Measurements from ENCODE around the gene CNTNAP5. TPM values are rescaled to one million over a fixed set of nuclear protein-coding genes. Genes with fewer than 3 reads are reported as not detected.

Gene CNTNAP5
- total and polyA plus RNA-seq, 2 donors (not counting 3 experiments of a cell fraction or from before 2014, with no cell fraction given): not detected

DNA sequence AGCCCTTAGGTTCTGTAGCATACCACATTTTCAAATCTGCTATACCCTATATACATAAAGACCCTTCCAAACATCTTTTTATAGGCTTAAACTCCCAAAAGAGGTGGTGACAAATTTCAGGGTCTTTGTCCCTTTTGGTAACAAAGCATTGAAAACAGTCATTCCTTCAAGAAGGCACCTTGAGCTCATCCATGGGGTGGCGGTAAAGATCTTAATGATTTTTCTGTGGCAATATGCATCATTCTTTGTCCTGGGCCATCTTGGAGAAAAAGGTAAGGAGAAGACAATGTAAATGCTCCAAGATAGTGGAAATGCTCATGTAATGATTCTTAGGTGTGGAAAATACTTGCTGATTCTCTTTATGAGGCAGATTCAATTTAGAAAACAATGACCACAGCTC lies 890.5 kb downstream of the CNTNAP5 start:
- CTCF ChIA-PET: no interaction called here

GRCh38 chr2:124919296-124919695 lies 894.2 kb downstream of the CNTNAP5 start:
- H3K4me3 ChIP-seq (replicated peaks in 1 of 3; ENCODE audit: insufficient read depth in 1 of 3, low read depth in 1 of 3, low read length in 3 of 3): no peak overlapping the region
- CTCF ChIA-PET: no interaction called here
- DNase-seq (ENCODE audit: low read depth, low spot score) (no peak), FAIRE-seq (no peak)
- no peak overlapping the region for H3K4me2 ChIP-seq (ENCODE audit: insufficient read depth, low read length)
- dilution Hi-C loops (cut with MboI; ENCODE audit: extremely low pct_ligation_motif_present, low sequenced_read_pairs): no loop called here
- H3K27ac ChIP-seq (ENCODE audit: insufficient read depth, low read depth, low read length): no peak overlapping the region
- H3K4me1 ChIP-seq (ENCODE audit: control insufficient read depth, extremely low read depth, insufficient read depth, low read length): no peaks in the 10 kb centered on the region
- POLR2A ChIA-PET: no interaction called here
- H2AFZ ChIP-seq (ENCODE audit: low read depth, low read length): no peak overlapping the region
- TF ChIP-seq EZH2 (IDR thresholded peaks at IDR 0.05; ENCODE audit: borderline replicate concordance, low read depth, low read length, severe bottlenecking): no peak
- TF ChIP-seq, protein P1, sequence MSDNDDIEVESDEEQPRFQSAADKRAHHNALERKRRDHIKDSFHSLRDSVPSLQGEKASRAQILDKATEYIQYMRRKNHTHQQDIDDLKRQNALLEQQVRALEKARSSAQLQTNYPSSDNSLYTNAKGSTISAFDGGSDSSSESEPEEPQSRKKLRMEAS (IDR thresholded peaks at IDR 0.05; ENCODE audit: insufficient read depth, insufficient read length): no peak
- TF ChIP-seq CTCF (IDR thresholded peaks at IDR 0.05; ENCODE audit: extremely low read depth in 1 of 2, insufficient read depth in 1 of 2, low read depth in 1 of 2, low read length in 2 of 2): no peak
- TF ChIP-seq GATA2 (IDR thresholded peaks at IDR 0.05; ENCODE audit: insufficient read depth, insufficient read length, low read depth, low read length): no peak
- no peak for TF ChIP-seq POLR2AphosphoS5 (IDR thresholded peaks at IDR 0.05; ENCODE audit: insufficient read depth, low read depth, low read length)
- no peak for TF ChIP-seq FOS (IDR thresholded peaks at IDR 0.05; ENCODE audit: borderline replicate concordance, insufficient read depth, low read length)
- TF ChIP-seq MYC (IDR thresholded peaks at IDR 0.05; ENCODE audit: low read depth, low read length): no peak
- TF ChIP-seq JUN (IDR thresholded peaks at IDR 0.05; ENCODE audit: borderline replicate concordance, insufficient read depth, insufficient read length, low read depth): no peak
- TF ChIP-seq POLR2A (IDR thresholded peaks at IDR 0.05; ENCODE audit: low read depth, low read length): no peak
- no peaks in the 10 kb centered on the region for H3K79me2 ChIP-seq (ENCODE audit: control insufficient read depth, insufficient read depth, low read length)
- H3K27me3 ChIP-seq (ENCODE audit: control insufficient read depth in 2 of 2, insufficient read depth in 2 of 2, low read length in 2 of 2): no peaks in the 10 kb centered on the region
- no peaks in the 10 kb centered on the region for H3K36me3 ChIP-seq (ENCODE audit: control insufficient read depth in 2 of 2, extremely low read depth in 1 of 2, insufficient read depth in 2 of 2, low read length in 2 of 2)
- intact Hi-C loops (cut with micrococcal nuclease): no loop called here
- no TSS peak for BruUV-seq (replicated peaks)
- peaks cover 6% of the 10 kb centered on the region for H3K9me3 ChIP-seq (replicated peaks; ENCODE audit: control insufficient read depth, insufficient read depth, low read length)
- H3K9me1 ChIP-seq (replicated peaks; ENCODE audit: control insufficient read depth, extremely low read depth, insufficient read depth, low read length): no peaks in the 10 kb centered on the region
- no peaks in the 10 kb centered on the region for H4K20me1 ChIP-seq (replicated peaks; ENCODE audit: control insufficient read depth, extremely low read depth, insufficient read depth, low read length)
- no peak overlapping the region for H3K9ac ChIP-seq (replicated peaks; ENCODE audit: extremely low read depth, insufficient read depth, low read length)

More for the DNA sequence above, 890.5 kb downstream of the CNTNAP5 start:
- peaks cover 4% of the 10 kb centered on the region for H3K9me3 ChIP-seq (replicated peaks; ENCODE audit: control insufficient read depth, insufficient read depth, low read length)
- H3K4me3 ChIP-seq (replicated peaks in 1 of 3; ENCODE audit: insufficient read depth in 1 of 3, low read depth in 1 of 3, low read length in 3 of 3): no peak overlapping the region
- no peaks in the 10 kb centered on the region for H4K20me1 ChIP-seq (replicated peaks; ENCODE audit: control insufficient read depth, extremely low read depth, insufficient read depth, low read length)
- H3K79me2 ChIP-seq (ENCODE audit: control insufficient read depth, insufficient read depth, low read length): no peaks in the 10 kb centered on the region
- H3K9me1 ChIP-seq (replicated peaks; ENCODE audit: control insufficient read depth, extremely low read depth, insufficient read depth, low read length): no peaks in the 10 kb centered on the region
- FAIRE-seq (no peak), DNase-seq (ENCODE audit: low read depth, low spot score) (no peak)
- no peak overlapping the region for H3K4me2 ChIP-seq (ENCODE audit: insufficient read depth, low read length)
- no peak overlapping the region for H3K9ac ChIP-seq (replicated peaks; ENCODE audit: extremely low read depth, insufficient read depth, low read length)
- BruUV-seq (replicated peaks): no TSS peak
- no peaks in the 10 kb centered on the region for H3K36me3 ChIP-seq (ENCODE audit: control insufficient read depth in 2 of 2, extremely low read depth in 1 of 2, insufficient read depth in 2 of 2, low read length in 2 of 2)
- dilution Hi-C loops (cut with MboI; ENCODE audit: extremely low pct_ligation_motif_present, low sequenced_read_pairs): no loop called here
- H3K4me1 ChIP-seq (ENCODE audit: control insufficient read depth, extremely low read depth, insufficient read depth, low read length): no peaks in the 10 kb centered on the region
- intact Hi-C loops (cut with micrococcal nuclease): no loop called here
- H3K27ac ChIP-seq (ENCODE audit: insufficient read depth, low read depth, low read length): no peak overlapping the region
- H2AFZ ChIP-seq (ENCODE audit: low read depth, low read length): no peak overlapping the region
- TF ChIP-seq MYC (IDR thresholded peaks at IDR 0.05; ENCODE audit: low read depth, low read length): no peak
- no peaks in the 10 kb centered on the region for H3K27me3 ChIP-seq (ENCODE audit: control insufficient read depth in 2 of 2, insufficient read depth in 2 of 2, low read length in 2 of 2)
- POLR2A ChIA-PET: no interaction called here

Data from endothelial cell of umbilical vein (primary cell).